GM19023 (cell line): ENCODE results near the gene ACOT9.
"Not testable (repeated sequence)": the region's sequence is repeated elsewhere in the genome, so short reads cannot be mapped to it uniquely, and the experiment has no call there.

Source experiments
- ATAC-seq: cut with Tn5 transposase; IDR thresholded peaks from one replicate; pipeline ENCODE4 v1.9.1; 2021; ENCODE audit warnings: mild to moderate bottlenecking, moderate library complexity; ENCODE audit not compliant: unreplicated experiment

Gene ACOT9

DNA sequence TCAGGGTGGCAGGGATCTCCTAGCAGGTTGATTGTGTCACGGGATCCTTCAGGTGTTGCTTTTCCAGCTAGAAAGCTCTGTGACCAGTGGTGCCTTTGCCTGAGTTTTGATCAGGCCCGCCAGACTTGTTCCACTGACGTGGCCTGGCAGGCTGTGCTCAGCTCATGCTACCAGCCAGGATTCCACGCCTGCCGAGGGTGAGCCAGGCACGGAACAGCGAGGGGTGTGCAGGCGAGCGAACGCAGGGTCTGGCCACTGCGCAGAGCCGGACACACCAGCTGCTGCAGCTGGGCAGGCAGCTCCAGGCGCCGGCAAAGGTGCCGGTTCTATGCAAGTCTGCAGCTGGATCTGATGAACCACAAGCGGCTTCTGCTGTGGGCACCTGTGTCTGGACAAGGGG lies 22.8 kb upstream of the ACOT9 start:
- ATAC-seq, result no peak

DNA sequence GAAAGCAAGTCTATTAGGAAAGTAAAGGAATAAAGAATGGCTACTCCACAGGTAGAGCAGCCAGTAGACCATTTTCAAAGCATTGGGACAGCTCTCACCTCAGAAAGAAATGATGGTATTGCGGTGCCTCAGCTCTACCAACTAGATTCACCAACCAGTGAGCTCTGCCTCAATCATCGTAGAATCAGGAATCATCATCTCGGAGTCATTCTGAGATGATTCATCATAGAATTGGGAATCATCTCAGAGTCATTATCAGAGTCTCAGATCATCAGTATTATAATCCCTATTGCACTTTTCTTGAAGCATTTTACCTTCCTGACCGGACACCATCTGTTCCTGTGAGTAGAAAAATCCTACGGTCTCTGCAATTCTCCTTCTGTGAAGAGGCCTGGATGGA lies 22.4 kb upstream of the ACOT9 start:
- ATAC-seq, result no peak

DNA sequence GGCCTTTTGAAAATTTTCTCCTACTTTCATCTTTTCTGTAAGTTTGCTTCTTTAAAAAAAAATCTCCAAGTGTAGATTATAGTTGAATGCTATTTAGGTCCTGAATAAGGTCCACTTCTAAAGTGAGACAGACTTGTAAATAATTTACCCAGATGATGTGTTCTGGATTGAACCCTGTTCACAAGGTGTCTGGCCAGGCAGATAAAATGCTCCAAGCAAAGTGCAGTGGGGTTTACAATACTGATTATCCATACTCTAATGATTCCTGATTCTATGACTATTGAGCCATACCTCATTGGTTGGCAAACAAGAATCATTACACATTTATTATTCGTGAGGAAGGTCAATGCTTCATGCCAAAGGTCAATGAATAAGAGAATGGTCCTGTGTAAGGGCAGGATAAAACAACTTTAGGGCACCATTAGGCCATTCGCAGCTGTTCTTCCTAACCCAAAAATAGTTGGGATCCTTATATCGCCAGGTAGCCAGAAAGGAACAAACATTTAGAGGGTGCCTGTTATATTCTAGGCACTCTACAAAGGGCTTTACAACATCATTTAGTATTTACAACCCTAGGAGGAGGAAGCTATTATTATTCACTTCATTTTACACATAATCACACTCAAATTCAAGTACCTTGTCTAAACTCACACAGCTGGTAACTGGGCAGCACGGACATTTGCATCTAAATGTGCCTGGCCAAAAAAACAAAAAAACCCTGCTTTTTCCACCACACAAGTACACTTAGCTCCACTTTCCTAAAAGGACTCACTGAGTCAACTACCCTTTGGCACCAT lies 21.3 kb upstream of the ACOT9 start:
- ATAC-seq, result no peak

DNA sequence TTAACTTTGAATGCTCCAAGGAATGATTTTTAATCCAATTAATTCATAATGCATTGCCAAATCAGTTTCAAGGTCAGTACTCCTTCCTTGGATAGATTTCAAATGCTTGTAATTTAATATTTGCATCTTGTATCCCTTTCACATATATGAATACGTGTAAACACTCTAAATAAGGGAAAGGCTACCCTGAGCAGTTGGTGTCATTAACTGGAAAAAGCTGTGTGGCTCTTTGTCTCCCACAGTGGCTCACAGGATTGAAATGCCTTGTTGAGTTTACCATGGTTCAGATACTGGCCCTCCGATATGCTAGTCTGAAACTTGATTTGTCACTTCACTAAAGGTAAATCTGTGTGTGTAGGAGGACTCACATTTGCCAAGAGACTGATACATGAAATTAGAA lies 16.7 kb upstream of the ACOT9 start:
- no peak for ATAC-seq

DNA sequence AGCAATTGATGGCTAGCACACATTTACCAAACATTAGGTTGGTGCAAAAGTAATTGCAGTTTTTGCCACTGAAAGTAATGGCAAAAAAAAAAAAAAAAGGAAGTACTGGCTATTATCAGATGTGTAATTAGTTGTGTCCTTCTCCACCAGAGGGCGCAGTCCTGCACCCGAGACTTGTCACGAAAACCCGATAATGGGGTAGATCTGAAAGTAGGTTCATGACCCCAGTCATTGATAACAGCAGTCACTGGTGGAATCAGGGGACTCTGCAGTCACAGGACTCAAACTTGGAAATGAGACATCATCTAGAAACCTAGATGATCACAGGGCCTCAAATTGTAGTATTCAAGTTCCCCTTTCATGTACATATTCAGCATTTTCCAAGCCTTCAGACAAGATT lies 13.1 kb upstream of the ACOT9 start:
- ATAC-seq, result peak; percentile 89

DNA sequence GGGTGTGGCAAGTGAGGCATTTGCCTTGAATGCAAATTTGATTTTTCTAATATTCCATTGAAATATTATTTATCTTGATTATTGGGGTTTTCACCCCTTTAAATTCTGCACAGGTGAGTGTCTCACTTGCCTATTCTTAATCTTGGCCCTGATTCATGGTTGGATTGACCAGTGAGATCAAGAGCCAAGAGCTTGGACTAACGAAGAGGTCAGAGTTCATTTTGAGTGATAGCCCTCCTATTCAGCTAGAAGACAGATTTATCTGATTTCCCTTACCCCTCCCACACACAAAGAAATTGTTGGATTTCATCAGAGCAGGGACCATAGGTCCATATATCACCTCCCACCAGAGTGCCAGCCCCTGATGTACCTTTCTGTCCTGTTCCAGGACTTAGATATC lies 11.6 kb upstream of the ACOT9 start:
- no peak for ATAC-seq

DNA sequence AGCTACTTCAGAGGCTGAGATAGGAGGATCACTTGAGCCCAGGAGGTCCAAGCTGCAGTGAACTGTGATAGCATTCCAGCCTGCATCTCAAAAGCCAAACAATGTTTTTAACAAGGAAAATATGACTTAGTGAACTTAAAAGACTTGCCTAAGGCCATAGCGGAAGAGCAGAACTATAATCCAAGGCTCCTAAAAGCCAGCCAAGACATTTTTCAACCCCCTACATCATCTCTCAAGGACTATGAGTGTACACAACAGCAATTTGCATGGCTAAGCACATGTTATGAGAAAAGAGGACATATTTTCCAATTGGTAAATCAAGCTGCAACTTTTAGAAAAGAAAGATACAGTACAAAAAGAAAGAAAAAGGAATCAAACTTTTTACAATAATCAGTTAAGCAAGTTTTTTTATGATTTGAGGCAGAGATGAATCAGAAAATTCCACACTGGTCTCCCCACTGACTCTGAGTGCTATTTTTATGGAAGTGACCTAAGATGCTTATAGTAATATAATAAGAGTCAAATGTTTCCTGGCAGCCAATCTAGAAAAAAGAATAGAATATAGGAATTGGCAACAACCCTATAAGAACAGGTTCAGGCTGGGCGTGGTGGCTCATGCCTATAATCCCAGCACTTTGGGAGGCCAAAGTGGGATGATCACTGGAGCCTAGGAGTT lies 9.8 kb upstream of the ACOT9 start:
- no peak for ATAC-seq

DNA sequence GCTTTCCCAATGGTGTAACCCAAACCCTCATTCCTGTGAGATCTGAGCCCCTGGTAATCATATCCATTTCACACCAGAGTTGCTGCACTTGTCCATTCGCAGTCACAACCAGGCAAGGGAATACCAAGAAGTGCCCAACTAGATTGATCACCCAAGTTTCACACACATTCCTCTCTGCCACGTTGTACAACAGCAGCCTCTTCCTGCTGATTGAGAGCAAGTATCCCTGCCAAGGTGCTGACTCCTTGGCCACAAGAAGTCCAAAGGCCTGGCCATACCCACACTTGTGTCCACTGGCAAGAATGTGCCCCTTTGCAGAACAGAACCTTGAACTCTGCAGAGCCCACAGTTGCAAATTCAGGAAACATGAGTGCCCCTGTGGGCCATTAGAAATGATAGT lies 6.5 kb upstream of the ACOT9 start:
- ATAC-seq, result no peak

DNA sequence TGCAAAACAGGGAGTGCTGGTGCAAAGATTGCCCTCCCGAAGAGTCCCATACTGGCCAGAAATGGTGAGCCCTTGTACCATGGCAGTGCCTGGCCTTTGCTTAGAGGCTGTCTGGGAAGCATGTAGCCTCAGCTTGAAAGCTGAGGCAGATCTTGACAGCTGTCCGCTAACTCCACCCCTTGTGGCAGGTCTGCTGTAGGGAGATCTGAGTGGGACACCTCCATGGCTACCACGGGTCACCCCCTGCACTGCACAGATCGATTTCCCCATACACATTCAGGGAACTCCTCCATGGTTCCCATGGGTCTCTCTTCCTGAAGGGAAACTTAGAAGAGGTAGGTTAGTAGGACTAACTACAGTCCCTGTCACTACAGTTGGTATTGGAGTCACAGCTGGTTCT lies 6.1 kb upstream of the ACOT9 start:
- ATAC-seq, result no peak

DNA sequence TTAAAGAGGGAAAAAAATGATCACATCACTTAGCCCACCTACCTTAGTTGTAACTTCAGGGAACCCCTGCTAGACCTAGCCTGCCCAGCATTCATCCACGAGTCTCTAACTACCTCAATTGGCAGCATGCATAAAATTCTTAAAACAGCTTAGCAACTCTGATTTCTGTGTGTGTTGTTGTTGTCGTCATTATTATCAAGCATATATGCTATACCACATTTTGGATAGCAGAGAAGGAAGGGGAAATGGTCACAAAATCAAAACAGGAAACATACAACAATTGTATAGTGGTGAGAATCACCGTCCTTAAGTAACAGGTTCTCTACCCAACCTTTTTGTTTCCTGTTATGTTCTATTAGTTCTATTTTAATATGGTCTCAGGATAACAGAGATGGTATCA lies 2.7 kb upstream of the ACOT9 start:
- ATAC-seq, result no peak

DNA sequence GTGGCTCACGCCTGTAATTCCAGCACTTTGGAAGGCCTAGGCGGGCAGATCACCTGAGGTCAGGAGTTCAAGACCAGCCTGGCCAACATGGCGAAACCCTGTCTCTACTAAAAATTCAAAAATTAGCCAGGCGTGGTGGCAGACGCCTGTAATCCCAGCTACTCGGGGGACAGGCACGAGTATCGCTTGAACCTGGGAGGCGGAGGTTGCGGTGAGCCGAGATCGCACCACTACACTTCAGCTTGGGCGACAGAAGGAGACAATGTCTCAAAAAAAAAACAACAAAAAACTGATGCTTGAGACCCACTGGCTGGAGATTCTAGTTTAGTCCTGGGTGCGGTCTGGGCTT lies 521 bp upstream of the ACOT9 start:
- not testable (repeated sequence) for ATAC-seq

DNA sequence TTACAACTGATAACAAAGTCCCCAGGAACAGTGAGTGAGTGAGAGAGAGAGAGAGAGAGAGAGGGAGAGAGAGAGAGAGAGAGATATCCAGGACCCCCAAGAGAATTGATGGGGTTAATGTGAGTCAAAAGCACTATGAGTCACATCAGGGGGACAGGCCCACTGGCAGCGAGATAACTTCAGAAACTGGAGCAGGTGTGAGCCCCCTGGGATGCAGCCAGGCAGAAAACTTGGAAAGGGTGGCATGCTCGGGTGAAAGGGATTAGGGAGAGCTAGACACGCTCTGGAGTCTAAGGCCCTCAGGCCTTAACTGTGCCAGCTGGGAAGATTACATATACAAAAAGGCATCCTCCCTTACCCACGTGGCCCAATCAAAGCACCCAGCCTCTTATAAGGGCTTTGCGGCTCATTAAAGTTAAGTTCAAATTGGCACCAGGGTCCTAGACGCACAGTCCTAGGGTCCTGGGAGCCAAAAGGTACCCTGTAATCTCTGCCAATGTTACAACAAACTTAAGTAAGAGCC lies 841 bp downstream of the ACOT9 start:
- no peak for ATAC-seq

DNA sequence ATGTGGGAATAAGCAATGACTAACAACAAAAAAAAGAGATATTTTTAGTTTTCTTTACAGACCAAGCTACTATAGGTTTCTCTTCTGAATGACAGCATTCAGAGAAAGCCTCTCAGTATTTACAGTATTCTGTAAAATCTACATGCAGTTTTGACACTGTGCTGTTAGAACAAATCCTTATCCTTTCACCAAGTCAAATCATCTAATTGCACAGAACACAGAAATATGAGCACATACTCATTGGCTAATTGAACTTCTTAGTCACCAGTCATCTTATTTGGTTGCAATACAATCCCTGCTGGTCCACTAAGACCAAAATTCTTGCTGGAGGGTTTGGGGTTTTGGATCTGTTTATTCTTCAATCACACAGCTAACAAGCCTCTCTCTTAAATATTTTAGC lies 5.7 kb downstream of the ACOT9 start:
- no peak for ATAC-seq

DNA sequence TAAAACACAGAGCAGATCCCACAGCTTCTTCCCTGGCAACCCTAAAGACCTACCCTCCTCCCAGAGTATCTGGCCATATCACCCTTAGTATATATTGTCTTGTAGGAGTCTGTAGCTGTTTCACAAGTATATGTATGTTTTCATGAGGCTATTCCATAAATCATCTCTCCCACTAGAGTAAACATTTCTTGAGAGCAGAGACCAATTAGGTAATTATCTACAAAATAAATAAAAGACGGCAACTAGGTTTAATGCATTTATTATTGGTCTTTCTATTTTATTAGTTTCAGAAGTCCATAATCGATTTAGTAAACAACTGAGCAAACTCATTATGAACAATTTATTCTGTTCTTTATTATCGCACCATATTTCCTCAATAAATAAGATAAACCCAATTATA lies 7.0 kb downstream of the ACOT9 start:
- no peak for ATAC-seq

DNA sequence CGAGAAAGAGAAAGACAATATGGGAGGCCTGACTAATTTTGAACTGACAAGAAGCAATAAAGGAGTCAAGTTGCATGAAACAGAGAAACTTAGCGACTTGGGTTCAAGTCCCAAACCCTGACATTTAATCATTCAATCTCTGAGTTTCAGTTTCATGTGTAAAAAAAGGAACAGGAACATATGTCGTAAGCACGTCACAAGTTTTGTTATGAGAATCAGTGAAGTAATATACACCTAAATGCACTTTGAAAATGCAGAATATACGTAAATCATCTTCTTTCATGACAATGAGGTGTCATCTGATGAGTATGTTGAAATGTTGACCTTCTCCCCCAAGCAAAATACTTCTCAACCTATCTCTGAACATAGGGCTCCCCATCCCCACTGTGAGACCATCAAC lies 10.4 kb downstream of the ACOT9 start:
- peak; percentile 75 for ATAC-seq

DNA sequence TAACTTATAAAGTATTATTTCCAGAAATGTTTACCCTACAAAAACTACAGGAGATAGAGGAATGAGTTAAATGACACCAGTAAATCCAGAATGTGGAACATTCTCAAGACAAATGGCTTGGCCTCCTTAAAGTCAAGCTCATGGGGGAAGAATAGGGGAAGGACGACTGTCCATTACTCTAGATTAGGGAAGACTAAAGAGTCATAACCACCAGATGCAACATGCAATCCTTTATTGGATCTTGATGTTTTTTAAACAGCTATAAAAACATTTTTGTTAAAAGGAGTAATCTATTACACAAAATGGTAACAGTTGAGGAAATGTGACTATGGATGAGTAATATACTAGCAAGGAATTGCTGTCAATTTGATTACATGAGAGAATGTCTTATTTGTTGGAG lies 11.1 kb downstream of the ACOT9 start:
- ATAC-seq, result no peak

DNA sequence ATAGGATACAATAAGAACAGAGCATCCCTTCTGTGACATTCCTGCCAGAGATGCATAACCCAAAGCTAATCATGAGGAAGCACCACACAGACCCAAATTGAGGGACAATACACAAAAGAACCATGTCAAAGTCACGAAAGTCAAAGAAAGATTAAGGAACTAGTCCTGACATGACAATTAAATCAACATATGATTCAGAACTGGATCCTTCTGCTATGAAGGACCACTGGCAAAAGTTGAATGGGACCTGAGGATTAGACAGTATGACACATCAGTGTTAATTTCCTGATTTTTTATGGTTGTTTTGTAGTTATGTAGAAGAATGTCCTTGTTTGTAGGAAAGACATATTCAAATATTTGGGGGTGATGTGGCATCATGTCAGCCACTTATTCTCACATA lies 13.9 kb downstream of the ACOT9 start:
- no peak for ATAC-seq

DNA sequence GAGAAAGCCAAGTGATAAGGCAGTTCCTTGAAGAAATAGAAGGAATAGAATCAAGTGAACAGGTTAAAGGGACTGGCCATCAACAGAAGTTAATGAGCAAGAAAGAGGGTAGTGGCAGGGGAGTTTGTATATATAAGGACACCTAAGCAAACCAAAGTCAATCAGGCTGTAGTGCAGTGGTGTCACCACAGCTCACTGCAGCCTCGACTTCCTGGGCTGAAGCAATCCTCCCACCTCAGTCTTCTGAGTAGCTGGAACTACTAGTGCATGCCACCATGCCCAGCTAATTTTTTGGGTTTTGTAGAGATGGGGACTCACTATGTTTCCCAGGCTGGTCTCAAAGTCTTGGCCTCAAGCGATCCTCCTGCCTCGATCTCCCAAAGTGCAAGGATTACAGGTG lies 15.9 kb downstream of the ACOT9 start:
- no peak for ATAC-seq

DNA sequence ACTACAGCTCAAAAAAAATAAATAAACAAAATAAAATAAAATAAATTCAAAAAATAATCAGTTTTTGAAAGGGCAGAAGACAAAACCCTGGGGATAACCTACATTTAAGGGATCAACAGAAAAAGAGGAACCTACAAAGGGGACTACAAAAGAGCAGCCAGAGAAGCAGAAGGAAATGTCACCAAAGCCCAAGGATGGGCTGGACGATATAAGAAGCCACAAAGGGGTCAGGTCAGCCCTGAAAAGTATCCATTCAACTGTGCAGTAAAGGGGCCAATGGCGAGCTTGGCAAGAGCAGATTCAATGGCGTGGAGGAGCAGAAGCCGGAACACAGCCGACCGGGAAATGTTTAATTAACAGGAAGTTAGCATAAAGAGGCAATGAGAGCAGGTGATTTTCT lies 16.9 kb downstream of the ACOT9 start:
- no peak for ATAC-seq

DNA sequence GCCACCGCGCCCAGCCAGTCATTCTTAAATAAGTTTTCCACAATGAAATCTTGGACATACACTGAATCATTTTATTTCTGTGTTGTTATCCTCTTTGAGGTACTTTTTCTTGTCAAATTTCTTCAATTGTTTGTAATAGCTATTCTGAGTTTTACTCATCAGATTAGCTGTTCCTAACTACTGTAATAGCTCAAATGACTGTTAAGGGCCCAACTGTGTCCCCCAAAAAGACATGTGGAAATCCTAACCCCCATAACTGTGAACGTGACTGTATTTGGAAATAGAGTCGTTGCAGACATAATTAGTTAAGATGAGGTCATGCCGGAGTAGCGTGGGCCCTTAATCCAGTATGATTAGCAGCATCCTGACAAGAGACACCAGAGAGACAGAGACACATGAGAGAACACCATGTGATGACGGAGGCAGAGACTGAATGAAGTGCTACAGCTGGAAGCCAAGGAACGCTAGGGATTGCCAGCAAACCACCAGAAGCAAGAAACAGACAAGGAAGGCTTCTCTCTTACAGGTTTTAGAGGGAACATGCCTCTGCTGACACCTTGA lies 22.9 kb downstream of the ACOT9 start:
- ATAC-seq, result no peak

DNA sequence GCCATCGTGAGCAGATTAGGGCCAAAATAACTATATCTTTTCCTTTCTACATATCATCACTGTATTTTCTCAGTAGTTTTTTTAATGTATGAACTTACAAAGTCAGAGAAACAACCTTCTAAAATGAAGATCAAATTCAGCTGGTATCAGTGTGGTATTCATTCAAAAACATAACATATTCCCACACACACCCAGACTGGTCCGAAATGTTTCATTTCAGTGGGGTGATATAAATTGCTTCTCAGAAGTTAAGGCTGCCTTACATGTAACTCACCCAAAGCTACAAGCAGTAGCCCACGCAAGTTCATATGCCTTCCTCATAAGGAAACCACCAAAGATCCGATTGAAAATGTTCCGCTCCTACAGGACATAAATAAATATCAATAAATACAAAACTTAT lies 37.8 kb downstream of the ACOT9 start:
- ATAC-seq, result no peak

DNA sequence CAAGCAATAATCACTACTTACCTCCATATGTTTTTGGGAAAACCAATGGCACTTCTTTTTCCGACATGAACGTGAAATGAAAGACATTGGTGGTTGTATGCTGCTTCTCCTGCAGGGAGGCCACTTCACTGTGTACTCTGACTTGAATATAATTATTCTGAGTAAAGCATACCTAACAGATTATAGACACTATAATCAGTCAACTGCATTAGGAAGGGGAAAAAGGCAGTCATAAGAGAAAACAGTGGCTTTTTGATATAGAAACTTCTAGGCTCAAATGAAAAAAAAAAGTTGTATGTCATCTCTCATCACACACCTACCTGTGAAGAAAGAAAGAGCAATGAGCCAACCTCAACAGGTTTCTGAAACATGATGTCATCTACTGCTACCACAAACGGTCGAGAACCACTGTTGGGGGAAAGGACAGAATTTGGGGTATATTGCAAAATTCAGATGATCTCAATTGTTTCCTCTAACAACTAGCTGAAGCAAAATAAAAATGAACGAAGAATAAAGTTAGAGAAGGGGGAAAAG lies 38.3 kb downstream of the ACOT9 start:
- ATAC-seq, result no peak
